GM18907 (cell line): ENCODE measurements around the gene TUBA1B.
"Not testable (repeated sequence)": the region's sequence is repeated elsewhere in the genome, so short reads cannot be mapped to it uniquely, and the experiment has no call there.

Experiments used
- ATAC-seq: cut with Tn5 transposase; IDR thresholded peaks from one replicate; pipeline ENCODE4 v1.9.1; 2021; ENCODE audit warnings: mild to moderate bottlenecking, moderate library complexity; ENCODE audit not compliant: unreplicated experiment

TUBA1B gene

DNA sequence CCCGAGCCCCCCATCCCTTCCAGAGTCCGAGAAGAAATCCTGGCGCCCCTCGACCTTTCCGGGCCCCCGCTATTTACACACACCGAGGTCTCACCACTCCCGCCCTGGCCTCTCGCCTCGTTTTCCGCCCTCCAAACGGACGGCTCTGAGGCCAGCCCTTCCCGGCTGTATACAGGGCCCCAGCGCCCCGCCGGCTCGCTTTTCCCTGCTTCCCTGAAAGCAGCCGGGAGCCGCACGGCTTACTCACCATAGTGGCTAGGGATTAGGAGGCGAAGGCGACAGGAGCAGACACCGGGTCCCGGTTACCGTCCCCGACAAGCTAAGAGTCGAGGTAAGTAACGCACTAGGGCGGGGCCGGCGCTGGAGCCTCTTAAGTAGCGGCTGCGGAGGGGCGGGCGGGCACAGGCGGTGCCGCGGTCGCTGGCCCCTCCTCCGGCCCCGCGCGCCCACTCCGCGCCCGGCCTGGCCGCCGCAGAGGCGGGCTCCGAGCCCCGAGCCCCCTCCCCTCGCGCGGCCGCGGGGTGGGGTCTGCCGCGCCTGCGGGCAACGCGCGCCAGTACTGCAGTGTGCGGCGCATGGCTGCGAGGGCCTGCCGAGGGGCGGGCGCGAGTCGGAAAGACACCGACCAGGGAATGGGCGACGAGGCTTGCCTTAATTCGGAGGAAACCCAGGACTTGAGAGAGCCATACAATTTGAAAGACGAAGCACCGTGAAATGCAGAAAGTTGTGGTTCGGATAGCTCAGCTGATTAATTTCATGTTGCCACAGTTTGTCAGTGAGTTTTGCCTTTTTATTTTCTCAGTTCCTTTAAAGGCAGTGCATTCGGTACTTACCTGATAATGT, at the start of gene TUBA1B:
TSS of gene TUBA1B (minus strand) at position 345 of the 843 bp plus-strand sequence. CDS start at position 250, 95 bp downstream.
- ATAC-seq, result peak; percentile 73

DNA sequence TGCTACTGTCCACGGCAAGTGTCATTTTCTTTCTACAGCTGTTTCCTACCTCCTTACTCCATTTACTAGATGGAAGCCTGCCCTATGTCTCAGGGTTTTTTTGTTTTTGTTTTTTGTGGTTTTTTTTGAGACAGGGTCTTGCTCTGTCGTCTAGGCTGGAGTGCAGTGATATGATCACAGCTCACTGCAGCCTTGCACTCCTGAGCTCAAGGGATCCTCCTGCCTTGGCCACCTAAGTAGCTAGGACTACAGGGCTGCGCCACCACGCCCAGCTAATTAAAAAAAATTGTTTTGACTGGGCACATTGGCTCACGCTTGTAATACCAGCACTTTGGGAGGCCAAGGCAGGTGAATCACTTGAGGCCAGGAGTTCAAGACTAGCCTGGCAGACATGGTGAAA, 43.0 kb upstream of the TUBA1B start:
- ATAC-seq, result no peak

DNA sequence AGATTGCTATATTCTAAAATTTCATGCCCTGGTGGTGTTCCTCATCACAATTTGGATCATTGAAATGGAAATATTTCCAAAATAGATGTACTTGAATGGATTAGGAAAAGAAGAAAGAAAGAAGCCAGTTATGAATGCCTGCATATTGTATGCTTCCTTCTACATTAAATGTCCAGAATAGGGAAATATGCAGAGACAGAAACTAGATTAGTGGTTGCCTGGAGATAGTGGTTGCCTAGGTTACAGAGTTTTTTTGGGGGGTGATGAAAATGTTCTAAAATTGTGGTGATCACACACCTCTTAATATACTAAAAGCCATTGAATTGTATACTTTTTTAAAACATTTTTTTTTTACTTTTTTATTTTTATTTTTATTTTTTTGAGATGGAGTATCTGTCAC, 39.7 kb upstream of the TUBA1B start:
- no peak for ATAC-seq

DNA sequence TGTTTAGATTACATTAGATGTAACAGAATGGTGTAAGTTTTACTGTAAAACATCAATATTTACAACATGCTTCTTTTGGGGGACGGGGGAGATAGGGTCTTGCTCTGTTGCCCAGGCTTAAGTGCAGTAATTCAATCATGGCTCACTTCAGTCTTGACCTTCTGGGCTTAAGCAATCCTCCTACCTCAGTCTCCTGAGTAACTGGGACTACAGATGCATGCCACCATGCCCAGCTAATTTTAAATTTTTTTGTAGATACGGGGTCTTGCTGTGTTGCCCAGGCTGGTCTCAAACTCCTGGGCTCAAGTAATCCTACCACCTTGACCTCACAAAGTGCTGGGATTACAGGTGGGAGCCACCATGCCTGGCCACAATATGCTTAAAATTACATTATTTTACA, 33.9 kb upstream of the TUBA1B start:
- no peak for ATAC-seq

DNA sequence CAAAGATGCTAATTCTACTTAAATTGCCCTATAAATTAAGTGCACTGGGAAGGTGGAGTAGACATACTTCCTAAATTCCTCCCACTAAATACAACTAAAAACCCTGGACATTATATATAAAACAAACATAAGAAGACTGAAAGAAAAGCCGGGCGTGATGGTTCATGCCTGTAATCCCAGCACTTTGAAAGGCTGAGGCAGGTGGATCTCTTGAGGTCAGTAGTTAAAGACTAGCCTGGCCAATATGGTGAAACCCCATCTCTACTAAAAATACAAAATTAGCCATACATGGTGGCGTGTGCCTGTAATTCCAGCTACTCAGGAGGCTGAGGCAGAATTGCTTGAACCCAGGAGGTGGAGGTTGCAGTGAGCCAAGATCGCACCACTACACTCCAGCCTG, 30.7 kb upstream of the TUBA1B start:
- ATAC-seq, result not testable (repeated sequence)

DNA sequence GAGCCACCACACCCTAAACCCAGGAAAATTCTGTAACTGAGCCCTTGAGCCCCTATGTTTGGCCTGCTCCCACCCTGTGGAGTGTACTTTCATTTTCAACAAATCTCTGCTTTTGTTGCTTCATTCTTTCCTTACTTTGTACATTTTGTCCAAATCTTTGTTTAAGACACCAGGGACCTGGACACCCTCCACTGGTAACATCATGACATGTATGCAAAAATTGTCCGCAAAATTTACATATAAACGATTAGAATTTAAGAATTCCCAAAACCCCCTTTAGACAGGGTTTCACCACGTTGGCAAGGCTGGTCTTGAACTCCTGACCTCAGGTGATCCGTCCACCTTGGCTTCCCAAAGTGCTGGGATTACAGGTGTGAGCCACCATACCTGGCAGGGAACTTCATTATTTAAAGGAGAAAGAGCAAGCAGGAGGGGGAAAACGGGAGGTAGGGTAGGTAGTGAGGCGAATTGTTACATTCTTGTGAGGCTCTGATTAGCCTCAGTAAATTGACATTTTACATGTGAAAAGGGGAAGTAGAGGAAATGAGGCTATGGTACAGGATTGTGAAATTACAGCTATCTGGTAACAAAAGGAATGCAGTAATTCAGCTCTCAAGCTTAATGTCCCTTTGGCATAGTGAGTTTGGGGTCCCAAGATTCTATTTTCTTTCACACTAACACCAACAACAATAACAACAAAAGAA, 30.0 kb upstream of the TUBA1B start:
- no peak for ATAC-seq

DNA sequence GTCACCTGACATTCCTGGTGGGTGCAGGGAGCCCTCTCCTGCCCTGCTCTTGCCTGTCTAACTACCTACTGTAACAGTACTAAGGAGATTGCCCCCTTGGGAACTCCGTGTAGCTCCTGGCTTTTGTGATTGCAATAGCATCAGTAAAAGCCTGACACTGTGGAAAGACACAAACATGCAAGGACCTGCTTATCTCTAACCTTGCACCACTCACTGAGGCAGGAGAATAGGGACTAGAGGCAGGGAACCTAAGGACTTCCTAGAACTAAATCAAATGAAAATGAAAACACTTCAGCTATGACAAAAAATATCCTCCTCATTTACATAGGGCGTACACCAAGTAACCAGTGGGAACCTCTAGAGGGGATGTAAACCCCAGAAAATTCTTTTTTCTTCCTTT, 29.2 kb upstream of the TUBA1B start:
- ATAC-seq, result no peak

DNA sequence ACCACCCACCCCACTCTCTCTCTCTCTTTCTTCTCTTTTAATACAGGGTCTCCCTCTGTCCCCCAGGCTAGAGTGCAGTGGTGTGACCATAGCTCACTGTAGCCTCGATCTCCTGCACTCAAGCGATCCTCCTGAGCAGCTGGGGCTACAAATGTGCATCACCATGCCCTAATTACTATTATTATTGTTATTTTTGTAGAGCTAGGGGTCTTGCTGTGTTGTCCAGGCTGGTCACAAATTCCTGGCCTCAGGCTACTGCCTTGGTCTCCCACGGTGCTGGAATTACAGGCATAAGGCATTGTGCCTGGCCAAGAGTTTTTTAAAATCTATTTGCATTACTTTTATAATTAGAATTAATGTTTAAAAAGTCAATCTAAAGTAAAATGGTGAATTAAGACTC, 23.0 kb upstream of the TUBA1B start:
- no peak for ATAC-seq

DNA sequence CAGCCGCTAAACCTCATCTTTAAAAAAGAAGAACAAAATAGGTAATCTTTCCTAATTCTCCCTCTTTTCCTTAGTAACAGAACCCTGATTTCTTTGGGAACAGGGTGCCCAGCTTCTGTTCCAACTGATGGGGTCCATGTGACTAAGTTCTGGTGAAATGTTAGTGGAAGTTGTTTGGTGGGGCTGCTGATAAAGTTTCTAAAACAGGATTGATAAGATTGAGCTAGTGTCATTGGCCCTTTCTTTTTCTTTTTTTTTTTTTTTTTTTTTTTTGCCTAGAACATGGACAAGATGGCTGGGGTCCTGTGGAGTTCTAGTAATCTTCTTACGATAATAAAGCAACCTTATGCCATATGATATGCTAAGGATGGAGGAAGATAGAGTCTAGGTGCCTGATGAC, 16.2 kb upstream of the TUBA1B start:
- ATAC-seq, result no peak

DNA sequence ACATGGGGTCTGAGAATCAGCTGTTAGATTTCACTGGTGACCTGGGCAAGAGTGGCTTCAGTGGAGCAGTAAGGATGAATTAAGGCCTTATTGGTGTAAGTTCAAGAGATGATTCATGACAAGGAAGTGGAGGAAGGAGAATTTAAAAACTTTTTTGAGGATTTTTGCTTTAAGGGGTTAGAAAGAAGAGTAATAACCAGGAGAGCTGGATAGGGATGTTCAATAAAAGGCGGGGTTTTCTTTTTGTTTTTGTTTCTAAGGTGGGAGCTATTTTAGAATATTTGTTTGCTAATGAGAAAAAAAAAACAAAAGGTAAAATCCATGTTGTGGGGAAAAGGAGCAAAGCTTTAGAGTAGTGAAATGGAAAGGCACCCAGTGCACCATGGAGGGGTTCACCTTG, 15.2 kb upstream of the TUBA1B start:
- no peak for ATAC-seq

DNA sequence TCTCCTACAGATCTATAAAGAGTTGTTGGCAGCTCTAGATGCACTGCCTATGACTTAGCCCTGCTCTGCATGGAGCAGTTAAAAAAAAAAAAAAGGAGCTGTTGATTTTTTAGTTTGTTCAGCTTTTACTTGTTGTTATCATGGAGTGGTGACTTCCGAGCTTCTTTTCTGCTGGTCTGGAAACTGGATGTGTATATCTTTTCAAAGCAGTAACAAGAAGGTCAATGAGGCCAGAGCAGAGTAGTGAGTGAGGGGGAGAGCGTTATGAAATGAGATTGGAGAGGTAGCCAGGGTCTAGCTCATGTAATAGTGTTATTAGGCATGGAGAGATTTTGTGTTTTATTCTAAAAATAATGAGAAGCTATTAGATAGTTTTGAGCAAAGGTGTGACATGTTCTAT, 13.2 kb upstream of the TUBA1B start:
- ATAC-seq, result no peak

DNA sequence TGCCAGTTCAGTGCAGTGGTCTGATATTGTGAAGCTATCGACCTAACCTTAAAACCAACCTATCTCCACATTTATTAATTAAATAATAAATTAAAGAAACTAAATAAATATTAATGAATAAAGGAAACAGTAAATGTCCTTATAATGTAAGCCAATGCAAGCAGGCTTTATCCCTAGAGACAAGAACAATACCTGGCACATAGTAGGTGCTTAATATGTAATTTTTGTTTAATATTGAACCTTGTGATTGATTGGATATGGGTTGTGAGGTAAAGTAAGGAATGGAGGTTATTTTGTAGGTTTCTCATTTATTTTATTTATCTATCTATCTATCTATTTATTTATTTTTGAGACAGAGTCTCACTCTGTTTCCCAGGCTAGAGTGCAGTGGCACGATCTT, 7.8 kb upstream of the TUBA1B start:
- ATAC-seq, result no peak

DNA sequence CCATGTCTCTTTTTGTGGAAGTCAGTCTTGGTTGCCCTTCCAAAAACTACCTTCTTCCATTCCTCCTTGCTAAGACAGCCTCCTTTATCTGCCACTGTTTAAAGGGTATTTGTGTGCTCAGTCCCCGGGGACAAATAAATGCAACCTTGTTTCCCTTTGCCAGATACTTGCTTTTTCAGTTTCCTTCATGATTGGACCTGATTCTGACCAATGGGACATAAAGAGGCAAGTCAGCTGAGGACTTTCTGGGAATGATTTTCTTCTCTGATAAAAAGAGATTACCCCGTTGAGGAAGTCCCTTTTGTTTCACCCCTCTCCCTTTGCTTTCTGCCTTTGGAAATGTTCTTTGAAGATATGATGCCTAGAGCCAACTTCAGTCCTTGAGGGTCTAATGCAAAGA, 7.4 kb upstream of the TUBA1B start:
- ATAC-seq, result no peak

DNA sequence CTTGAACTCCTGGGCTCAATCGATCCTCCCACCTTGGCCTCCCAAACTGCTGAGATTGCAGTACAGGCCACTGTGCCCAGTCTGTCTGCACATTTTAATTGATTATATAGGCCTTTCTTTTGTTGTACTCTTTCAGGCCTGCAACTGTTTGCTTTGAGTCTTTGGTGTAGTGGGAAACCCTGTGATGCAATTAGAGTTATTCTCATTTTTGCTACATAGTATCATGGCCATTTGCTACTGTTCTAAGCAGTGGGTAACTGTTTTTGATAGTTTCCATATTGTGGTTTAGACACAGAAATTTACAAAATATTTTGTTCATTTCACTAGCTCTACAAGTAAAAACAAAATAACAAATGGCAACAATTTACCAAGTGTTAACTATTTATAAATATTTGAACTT, 6.3 kb upstream of the TUBA1B start:
- ATAC-seq, result no peak

DNA sequence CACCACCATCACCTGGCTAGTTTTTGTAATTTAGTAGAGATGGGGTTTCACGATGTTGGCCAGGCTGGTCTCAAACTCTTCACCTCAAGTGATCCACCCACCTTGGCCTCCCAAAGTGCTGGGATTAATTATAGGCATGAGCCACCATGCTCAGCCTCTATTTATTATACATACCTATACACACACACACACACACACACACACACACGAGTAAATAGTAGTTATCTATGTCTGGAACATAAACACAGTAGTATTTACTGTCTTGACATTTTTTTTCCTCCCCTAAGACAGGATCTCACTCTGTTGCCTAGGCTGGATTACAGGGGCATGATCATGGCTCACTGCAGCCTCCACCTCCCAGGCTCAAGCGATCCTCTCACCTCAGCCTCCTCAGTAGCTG, 5.8 kb upstream of the TUBA1B start:
- not testable (repeated sequence) for ATAC-seq

DNA sequence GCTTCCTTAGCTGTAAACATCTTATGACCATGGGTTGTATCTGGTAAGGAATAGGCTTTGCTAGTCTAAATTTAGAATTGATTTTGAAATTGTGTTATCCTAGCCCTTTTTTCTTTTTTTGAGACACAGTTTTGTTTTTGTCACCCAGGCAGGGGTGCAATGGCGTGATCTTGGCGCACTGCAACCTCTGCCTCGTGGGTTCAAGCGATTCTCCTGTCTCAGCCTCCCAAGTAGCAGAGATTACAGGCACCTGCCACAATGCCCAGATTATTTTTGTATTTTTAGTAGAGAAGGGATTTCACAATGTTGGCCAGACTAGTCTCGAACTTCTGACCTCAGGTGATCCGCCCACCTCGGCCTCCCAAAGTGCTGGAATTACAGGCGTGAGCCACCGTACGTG, 2.4 kb upstream of the TUBA1B start:
- no peak for ATAC-seq

DNA sequence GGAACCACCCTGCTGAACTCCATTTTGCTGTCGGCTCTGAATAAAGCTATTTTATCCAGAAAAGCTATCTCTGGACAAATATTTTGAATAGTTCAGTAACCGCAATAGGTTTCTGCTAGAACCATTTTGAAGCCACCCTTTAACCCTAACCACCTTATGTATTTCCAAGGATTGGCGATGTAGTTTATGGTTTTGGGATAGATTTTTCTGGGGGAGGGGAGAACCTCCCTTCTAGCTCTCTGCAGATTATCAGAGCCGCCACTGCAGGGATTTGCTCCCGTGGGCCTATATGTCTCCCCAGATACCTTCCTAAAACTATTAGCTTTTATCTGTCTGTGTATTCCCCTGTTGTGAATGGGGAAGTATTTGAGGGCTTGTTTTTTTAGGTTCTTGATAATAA, 1.8 kb upstream of the TUBA1B start:
- ATAC-seq, result no peak

DNA sequence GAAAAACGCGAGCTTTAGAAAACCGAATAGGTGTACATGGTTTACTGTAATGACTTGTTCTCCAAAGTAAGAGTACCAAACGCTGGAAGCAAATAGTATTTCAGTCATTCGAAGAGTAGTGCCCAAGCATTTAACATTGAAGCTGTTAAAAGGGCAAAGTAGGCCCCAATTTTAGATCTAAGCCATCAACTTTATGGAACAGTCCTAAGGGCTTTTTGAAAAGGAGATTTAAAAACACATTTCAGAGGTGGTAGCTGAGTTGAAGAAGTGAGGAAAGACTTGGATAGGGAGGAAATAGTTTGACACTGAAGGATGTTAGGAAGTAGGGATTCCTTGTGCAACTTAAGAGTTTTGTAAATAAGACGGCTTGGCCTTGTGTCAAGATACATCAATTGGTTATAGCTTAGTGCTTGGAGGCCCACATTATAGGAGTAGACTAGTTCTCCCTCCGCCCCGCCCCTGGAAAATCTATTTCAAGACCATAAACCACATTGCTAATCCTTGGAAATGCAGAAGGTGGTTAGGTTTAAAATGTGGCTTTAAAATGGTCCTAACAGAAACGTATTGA, 783 bp upstream of the TUBA1B start:
- ATAC-seq, result no peak

DNA sequence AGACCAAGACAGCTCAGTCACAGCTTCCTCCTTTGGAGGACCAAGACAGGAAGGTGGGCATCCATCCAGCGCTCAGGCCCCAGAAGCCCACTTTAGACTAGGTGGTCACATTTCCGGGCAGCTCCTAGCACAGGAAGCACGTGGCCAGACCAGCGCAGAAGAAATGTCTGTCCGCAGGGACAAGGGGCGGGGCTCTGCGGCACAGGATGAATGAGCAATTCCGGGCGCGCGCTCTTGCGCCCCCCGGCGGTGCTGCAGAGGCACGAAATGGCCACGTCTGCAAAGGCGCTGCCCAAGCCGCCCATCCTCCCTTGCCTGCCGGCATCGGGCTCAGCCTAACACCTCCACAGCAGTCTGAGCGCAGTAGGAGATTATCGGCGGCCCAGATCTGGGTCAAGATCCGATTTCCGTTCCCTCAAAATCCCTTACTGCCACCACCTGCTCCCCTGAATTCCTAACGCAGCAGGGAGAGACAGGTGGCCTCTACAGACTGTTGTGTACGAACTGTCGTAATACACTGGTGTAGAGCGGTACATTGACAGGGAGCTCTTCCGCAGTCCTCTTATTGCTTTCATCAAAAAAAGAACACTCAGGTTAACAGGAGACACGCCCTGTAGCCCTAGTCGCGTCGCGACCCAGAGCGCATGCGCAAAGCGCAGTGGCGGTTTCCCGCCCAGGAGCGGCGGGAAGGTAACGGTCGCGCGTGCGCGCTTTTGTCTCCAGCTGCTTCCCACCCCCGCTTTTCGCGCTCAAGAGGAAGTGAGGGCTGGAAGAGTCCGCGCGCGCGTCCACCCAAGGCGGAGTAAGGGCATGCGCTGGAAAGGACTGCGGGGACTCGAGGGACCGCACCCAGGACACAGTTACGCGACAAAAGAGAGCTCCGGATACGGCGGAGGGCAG, 794 bp downstream of the TUBA1B start:
- peak; percentile 62 for ATAC-seq

DNA sequence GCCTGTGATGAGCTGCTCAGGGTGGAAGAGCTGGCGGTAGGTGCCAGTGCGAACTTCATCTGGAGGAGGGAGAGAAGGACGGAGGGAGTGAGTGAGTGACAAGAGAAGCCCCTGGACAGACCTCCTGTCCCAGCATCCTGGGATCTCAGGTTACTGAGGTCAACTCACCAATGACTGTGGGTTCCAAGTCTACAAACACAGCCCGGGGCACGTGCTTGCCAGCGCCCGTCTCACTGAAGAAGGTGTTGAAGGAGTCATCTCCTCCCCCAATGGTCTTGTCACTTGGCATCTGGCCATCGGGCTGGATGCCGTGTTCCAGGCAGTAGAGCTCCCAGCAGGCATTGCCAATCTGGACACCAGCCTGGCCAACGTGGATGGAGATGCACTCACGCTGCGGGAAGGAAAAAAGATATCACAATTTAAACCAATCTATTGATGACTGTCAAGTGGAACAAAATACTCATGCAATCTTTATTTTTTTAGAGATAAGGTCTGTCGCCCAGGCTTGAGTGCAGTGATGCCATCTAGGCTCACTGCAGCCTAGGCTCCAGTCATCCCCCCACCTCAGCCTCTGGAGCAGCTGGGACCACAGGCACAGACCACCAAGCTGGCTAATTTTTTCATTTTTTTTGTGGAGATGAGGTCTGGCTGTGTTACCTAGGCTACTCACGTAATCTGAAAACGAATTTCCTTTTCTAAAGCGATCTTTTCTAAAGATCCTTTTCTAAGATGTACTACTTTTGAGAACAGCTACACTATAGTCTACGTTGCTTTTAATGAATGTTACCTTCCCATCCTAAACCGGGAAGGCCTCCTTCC, 1.7 kb downstream of the TUBA1B start:
- ATAC-seq, result no peak
